GM13976 (cell line): Measurements from ENCODE around the gene NCKAP1.
"Not testable (repeated sequence)": the region's sequence is repeated elsewhere in the genome, so short reads cannot be mapped to it uniquely, and the experiment has no call there.

Experiments
- DNase-seq: peaks from one replicate; pipeline ENCODE4 v3.0.0; 2012; ENCODE audit warnings: low spot score
- CTCF ChIP-seq: IDR thresholded peaks from 2 replicates; pipeline ENCODE4 v1.5.1; 2012; ENCODE audit warnings: borderline replicate concordance, mild to moderate bottlenecking; ENCODE audit not compliant: insufficient read depth; ENCODE audit errors: extremely low read depth, missing control alignments, control extremely low read depth
- in situ Hi-C: fragments of 300-500 bp; cut with MboI; formaldehyde crosslinking; loops from one replicate; pipeline ENCODE4 v1.12.0; 2022; ENCODE audit warnings: low sequenced_read_pairs, mixed read lengths, inconsistent platforms; ENCODE audit not compliant: unreplicated experiment

Gene NCKAP1

GRCh38 chr2:182885771-182886170 is 152.5 kb downstream of the NCKAP1 start:
- DNase-seq = no peak
- TF ChIP-seq CTCF = no peak
- in situ Hi-C loops = no loop called here

- DNase-seq = no peak
- no peak for TF ChIP-seq CTCF
- in situ Hi-C loops = no loop called here
Observed at GRCh38 chr2:182883451-182883850, 154.8 kb downstream of the NCKAP1 start.

DNA sequence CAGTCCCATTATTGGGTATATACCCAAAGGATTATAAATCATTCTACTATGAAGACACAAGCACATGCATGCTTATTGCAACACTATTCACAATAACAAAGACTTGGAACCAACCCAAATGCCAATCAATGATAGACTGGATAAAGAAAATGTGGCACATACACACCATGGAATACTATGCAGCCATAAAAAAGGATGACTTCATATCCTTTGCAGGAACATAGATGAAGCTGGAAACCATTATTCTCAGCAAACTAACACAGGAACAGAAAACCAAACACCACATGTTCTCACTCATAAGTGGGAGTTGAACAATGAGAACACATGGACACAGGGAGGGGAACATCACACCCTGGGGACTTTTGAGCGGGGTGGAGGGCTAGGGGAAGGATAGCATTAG is 158.2 kb downstream of the NCKAP1 start:
- DNase-seq, in situ Hi-C loops: not testable (repeated sequence)

GRCh38 chr2:182876653-182877052 is 161.6 kb downstream of the NCKAP1 start:
- DNase-seq, in situ Hi-C loops: not testable (repeated sequence)

GRCh38 chr2:182870227-182870626 is 168.0 kb downstream of the NCKAP1 start:
- TF ChIP-seq CTCF = no peak
- no peak for DNase-seq
- in situ Hi-C loops = no loop called here

DNA sequence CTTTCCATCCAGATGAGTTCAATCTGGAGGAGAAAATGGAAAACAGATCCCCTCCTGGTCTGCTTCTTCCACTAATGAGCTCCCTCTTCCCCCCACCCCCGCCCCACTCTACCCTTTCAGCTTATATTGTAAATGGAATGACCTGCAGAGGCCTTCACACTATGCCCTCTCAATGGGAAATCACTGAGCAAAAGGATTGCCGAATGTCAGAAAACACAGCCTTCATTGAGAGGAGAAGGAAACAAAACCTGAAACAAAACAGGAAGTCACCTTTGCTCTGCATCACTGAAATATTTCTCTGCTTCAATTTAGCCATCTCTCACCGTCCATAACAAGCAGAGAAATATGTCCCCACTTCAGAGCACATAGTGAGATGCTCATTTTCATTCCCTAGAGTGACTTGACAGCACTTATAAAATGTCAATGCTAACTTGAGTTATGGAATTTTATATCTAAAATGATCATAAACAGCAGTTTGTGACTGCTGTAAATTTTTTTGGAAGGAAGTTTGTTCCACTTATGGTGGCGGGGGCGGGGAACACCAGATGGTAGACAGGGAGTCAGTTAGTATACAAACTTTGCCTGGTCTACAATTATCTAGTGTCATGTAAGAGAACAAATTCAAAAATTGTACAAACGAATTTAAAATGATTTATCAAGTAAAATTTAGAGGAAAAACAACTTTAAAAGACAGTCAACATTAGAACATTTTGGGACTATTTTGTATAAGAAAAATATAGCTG is 170.0 kb downstream of the NCKAP1 start:
- DNase-seq = no peak
- in situ Hi-C loops = no loop called here
- TF ChIP-seq CTCF = no peak

DNA sequence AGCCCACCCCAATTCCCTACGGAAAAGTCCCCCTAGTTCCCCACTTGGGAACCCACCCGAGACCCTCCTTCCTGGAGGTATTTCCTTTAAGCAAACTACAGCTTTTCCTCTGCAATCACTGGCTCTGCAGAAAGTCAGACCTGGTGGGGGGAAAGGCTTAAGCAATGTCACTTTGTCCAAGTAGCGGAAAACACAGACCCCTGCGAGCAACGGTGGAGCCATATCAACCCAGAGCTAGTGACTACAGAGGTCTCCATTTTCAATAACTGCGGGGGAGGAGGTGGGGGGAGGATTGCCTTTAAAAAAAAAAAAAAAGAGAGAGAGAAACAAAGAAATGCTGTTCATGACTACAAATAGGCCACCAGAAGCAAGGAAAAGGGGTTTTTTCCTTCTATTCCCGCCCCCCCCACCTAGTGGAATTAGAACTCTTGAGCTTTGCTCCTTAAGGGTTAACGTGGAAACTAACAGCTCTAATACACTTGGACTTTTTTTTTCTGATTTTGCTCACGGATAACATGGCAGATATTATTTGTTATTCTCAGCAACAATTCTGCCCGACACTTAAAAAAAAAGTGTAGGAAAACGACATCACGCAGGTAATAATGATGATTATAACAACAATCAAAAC is 170.7 kb downstream of the NCKAP1 start:
- TF ChIP-seq CTCF = no peak
- in situ Hi-C loops = no loop called here
- peak; percentile 12 for DNase-seq
